ENCODE results near the gene MSL1.

Gene MSL1

GRCh38 chr17:40091691-40092397 is 29.9 kb upstream of the MSL1 start:
- DNase-seq (ENCODE audit: low read depth) = no peak

- DNase-seq (ENCODE audit: low read depth) = no peak
Measured at GRCh38 chr17:40092581-40092980, 29.2 kb upstream of the MSL1 start.

GRCh38 chr17:40093005-40093579 is 28.7 kb upstream of the MSL1 start:
- DNase-seq (ENCODE audit: low read depth) = no peak

GRCh38 chr17:40093580-40094201 is 28.1 kb upstream of the MSL1 start:
- DNase-seq (ENCODE audit: low read depth) = no peak

GRCh38 chr17:40094874-40095273 is 26.9 kb upstream of the MSL1 start:
- no peak for DNase-seq (ENCODE audit: low read depth)

GRCh38 chr17:40095351-40095943 is 26.3 kb upstream of the MSL1 start:
- no peak for DNase-seq (ENCODE audit: low read depth)

- DNase-seq (ENCODE audit: low read depth) = peak; percentile 57
Measured at GRCh38 chr17:40095944-40096791, 25.6 kb upstream of the MSL1 start.

GRCh38 chr17:40097087-40097486 is 24.7 kb upstream of the MSL1 start:
- no peak for DNase-seq (ENCODE audit: low read depth)

GRCh38 chr17:40097931-40098845 is 23.6 kb upstream of the MSL1 start:
- no peak for DNase-seq (ENCODE audit: low read depth)

- DNase-seq (ENCODE audit: low read depth) = peak; percentile 97
Measured at GRCh38 chr17:40098846-40099618, 22.7 kb upstream of the MSL1 start.

GRCh38 chr17:40099619-40100418 is 22.0 kb upstream of the MSL1 start:
- DNase-seq (ENCODE audit: low read depth) = no peak

GRCh38 chr17:40100419-40100668 is 21.4 kb upstream of the MSL1 start, which contains the start of gene NR1D1:
TSS of gene NR1D1 (minus strand) at chr17:40100589. CDS start at chr17:40100094, 495 bp downstream.
- DNase-seq (ENCODE audit: low read depth) = no peak

GRCh38 chr17:40100669-40101366 is 21.0 kb upstream of the MSL1 start:
- DNase-seq (ENCODE audit: low read depth) = peak; percentile 81

- DNase-seq (ENCODE audit: low read depth) = no peak
Measured at GRCh38 chr17:40101367-40102210, 20.2 kb upstream of the MSL1 start.

- DNase-seq (ENCODE audit: low read depth) = no peak
Measured at GRCh38 chr17:40103071-40103661, 18.6 kb upstream of the MSL1 start.

- DNase-seq (ENCODE audit: low read depth) = no peak
Measured at GRCh38 chr17:40103688-40104087, 18.1 kb upstream of the MSL1 start.

- no peak for DNase-seq (ENCODE audit: low read depth)
Measured at GRCh38 chr17:40104594-40105486, 16.9 kb upstream of the MSL1 start.
